Measurements from ENCODE around the gene SLAIN2. TPM values are rescaled to one million over a fixed set of nuclear protein-coding genes. Genes with fewer than 3 reads are reported as not detected.

Gene SLAIN2
- total RNA-seq, 1 donor from 2014 or later: 80.2 TPM

DNA sequence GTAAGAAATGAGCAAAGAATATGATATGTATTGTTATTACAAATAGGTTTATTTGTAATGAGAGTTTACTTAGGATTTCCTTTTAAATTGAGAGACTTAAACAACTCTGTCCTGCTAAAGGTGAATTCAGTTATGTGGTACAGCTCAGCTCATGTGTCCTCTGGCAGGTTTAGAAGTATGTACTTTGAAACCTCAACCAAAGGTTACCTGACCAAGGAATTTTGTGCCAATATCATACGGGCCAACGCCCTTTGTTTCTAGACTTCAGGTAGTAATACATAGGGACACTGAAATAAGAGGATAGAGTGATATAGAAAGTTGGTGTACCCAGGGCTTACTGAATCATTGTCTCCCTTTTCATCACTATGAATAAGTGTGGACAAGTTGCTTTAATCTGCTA lies 25.7 kb downstream of the SLAIN2 start:
- no peak overlapping the region for H3K27ac Mint-ChIP-seq
- H3K4me3 Mint-ChIP-seq: no peak overlapping the region
- peaks cover 9% of the 10 kb centered on the region for H3K4me1 Mint-ChIP-seq
- peaks cover 6% of the 10 kb centered on the region for H3K36me3 Mint-ChIP-seq (ENCODE audit: low read depth)
- no peak for DNase-seq
- no peaks in the 10 kb centered on the region for H3K27me3 Mint-ChIP-seq
- intact Hi-C loops (cut with micrococcal nuclease): no loop called here
- no peaks in the 10 kb centered on the region for H3K9me3 Mint-ChIP-seq

GRCh38 chr4:48368389-48368788 lies 27.1 kb downstream of the SLAIN2 start:
- H3K36me3 Mint-ChIP-seq (ENCODE audit: low read depth): peaks cover 10% of the 10 kb centered on the region
- peaks cover 9% of the 10 kb centered on the region for H3K4me1 Mint-ChIP-seq
- no peaks in the 10 kb centered on the region for H3K9me3 Mint-ChIP-seq
- no peak for DNase-seq
- no peak overlapping the region for H3K27ac Mint-ChIP-seq
- no peak overlapping the region for H3K4me3 Mint-ChIP-seq
- no peaks in the 10 kb centered on the region for H3K27me3 Mint-ChIP-seq
- intact Hi-C loops (cut with micrococcal nuclease): no loop called here

DNA sequence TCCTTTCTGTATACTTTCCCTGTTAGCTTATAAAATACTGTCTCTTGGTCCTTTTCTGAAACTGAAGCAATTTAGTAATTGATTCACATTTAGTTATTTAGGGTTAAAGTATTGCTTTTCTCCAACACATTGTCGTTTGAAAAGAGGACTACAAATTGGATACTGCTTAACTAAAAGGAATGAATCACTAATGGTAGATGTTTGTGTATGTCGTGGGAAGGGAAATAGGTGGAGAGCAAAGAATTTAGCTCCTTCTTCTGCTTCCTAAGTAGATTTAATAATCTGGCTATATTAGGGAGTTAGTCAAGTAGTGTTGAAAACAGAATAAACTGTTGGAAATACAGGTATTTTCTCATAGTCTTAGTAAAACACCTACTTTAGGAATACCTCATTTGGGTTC lies 27.9 kb downstream of the SLAIN2 start:
- Mint-ChIP-seq H3K27ac (no peak overlapping the region), H3K27me3 (no peaks in the 10 kb centered on the region)
- intact Hi-C loops (cut with micrococcal nuclease): no loop called here

DNA sequence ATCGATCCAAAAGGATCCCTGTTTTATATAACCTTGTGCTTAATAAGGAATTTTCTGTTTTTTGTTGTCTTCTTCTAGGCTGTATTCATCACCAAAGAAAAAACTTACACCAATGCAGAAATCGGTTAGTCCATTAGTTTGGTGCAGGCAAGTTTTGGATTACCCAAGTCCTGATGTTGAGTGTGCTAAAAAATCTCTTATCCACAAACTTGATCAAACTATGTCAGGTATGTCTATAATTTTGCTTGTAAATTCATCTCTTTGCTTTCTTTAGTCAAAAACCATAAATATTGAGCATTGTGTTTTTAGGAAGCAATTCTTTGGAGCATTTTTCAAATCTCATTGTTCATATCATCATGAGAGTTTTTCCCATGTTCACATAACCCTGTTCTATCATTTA lies 28.4 kb downstream of the SLAIN2 start:
- H3K27ac Mint-ChIP-seq: no peak overlapping the region
- no peaks in the 10 kb centered on the region for H3K9me3 Mint-ChIP-seq
- no peaks in the 10 kb centered on the region for H3K27me3 Mint-ChIP-seq
- H3K36me3 Mint-ChIP-seq (ENCODE audit: low read depth): peaks cover 15% of the 10 kb centered on the region
- H3K4me3 Mint-ChIP-seq: no peak overlapping the region
- DNase-seq: no peak
- intact Hi-C loops (cut with micrococcal nuclease): no loop called here
- H3K4me1 Mint-ChIP-seq: peaks cover 12% of the 10 kb centered on the region

More for the DNA sequence above, 27.9 kb downstream of the SLAIN2 start:
- H3K9me3 Mint-ChIP-seq: no peaks in the 10 kb centered on the region
- no peak for DNase-seq
- H3K4me1 Mint-ChIP-seq: peaks cover 9% of the 10 kb centered on the region
- H3K4me3 Mint-ChIP-seq: no peak overlapping the region
- peaks cover 10% of the 10 kb centered on the region for H3K36me3 Mint-ChIP-seq (ENCODE audit: low read depth)

DNA sequence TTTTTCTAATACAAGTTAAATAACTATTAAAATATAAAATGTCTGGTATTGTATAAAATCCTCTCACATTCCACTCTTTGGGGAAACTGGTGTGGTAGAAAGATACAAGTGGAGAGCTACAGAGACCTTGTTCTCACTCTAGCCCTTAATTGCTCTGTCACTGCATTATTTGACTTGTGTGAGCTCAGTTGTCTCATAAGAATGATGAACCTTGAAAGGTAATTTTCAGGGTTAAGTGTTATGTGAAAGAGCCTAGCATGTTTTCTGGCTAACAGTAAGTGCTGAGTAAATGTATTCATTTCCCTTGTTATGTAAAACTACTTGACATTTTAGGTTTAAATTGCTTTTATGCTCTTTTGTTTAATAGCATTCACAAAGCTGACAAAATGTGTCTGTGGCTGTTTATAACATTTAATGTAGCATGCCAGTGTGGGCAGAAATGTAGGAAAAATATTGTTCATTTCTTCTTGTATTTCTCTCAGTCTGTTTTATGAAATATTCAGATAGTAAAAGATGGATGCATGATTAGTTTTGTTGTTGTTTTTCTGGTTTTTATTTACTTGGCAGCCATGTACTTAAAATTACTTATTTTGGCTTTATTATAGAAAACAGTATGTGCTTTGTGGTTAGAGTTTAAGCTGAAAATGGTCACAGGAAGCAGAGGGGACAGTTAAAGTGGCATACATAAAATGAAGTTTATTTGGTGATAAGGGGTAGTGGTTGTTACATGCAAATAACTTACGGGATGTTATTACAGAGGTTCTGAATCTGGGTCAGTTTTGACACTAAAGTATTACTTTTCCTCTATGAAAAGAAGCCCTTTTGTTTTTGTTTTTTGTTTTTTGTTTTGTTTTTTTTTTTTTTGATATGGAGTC lies 29.2 kb downstream of the SLAIN2 start:
- H3K4me1 Mint-ChIP-seq: peaks cover 14% of the 10 kb centered on the region
- intact Hi-C loops (cut with micrococcal nuclease): no loop called here
- no peaks in the 10 kb centered on the region for H3K27me3 Mint-ChIP-seq
- H3K4me3 Mint-ChIP-seq: no peak overlapping the region
- no peaks in the 10 kb centered on the region for H3K9me3 Mint-ChIP-seq
- no peak for DNase-seq
- H3K36me3 Mint-ChIP-seq (ENCODE audit: low read depth): peaks cover 12% of the 10 kb centered on the region
- no peak overlapping the region for H3K27ac Mint-ChIP-seq

DNA sequence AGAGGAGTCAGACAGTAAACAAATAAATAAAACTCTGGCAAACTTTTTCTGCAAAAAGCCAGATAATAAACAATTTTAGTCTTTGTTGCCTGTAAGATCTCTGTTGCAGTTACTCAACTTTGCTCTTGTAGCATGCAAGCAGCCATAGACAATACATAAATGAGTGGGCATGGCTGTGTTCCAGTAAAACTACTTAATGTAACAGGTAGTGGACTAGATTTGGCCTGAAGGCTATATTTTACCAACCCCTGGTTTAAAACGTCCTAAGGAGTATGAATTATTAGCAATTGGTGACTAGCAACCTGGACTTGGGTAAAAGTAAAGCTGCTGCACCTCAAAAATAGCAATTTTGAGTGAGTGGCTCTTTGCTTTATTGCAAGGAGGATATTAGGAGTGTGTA lies 30.9 kb downstream of the SLAIN2 start:
- Mint-ChIP-seq H3K27me3 (no peaks in the 10 kb centered on the region), H3K4me1 (peaks cover 15% of the 10 kb centered on the region), H3K36me3 (ENCODE audit: low read depth) (peaks cover 15% of the 10 kb centered on the region), H3K27ac (no peak overlapping the region), H3K9me3 (no peaks in the 10 kb centered on the region), H3K4me3 (no peak overlapping the region)
- intact Hi-C loops (cut with micrococcal nuclease): no loop called here
- DNase-seq: no peak

GRCh38 chr4:48375651-48376304 lies 34.4 kb downstream of the SLAIN2 start:
- no peaks in the 10 kb centered on the region for H3K9me3 Mint-ChIP-seq
- no peak for DNase-seq
- intact Hi-C loops (cut with micrococcal nuclease): no loop called here
- H3K4me3 Mint-ChIP-seq: no peak overlapping the region
- H3K36me3 Mint-ChIP-seq (ENCODE audit: low read depth): peaks cover 26% of the 10 kb centered on the region
- no peaks in the 10 kb centered on the region for H3K27me3 Mint-ChIP-seq
- no peak overlapping the region for H3K27ac Mint-ChIP-seq
- H3K4me1 Mint-ChIP-seq: peaks cover 7% of the 10 kb centered on the region

- Mint-ChIP-seq H3K4me1 (peaks cover 5% of the 10 kb centered on the region), H3K27ac (no peak overlapping the region), H3K27me3 (no peaks in the 10 kb centered on the region), H3K9me3 (no peaks in the 10 kb centered on the region), H3K36me3 (ENCODE audit: low read depth) (peaks cover 25% of the 10 kb centered on the region), H3K4me3 (no peak overlapping the region)
- intact Hi-C loops (cut with micrococcal nuclease): no loop called here
- no peak for DNase-seq
Observed at GRCh38 chr4:48379587-48380180, 38.4 kb downstream of the SLAIN2 start.

DNA sequence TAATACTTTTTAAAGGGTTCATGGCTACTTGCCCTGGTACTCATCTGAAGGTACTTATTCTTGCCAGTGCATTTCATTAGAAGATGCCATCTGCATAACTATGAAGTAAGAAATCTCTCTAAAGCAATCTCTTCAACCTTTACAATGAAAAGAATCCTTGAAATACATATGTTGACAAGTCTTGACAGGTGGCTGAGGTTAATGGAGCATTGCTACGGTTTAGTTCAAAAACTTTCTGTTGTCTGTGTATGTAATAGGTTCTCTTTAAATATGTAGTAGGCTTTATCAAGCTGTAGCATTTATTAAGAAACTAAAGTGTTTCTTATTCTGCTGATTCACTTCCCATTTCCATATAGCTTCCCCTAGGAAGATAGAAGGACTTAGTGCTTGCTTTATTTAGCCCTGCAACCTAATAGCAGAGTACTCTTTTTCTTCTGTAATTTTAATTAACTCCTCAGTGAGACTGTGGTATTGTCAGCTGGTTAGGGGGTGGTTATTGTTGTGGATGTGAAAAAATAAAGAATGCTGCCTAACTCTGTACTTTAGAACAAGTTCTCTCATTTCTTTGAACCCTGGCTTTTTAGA lies 39.3 kb downstream of the SLAIN2 start:
- intact Hi-C loops (cut with micrococcal nuclease): no loop called here
- H3K4me1 Mint-ChIP-seq: peaks cover 3% of the 10 kb centered on the region
- H3K4me3 Mint-ChIP-seq: no peak overlapping the region
- H3K9me3 Mint-ChIP-seq: no peaks in the 10 kb centered on the region
- no peaks in the 10 kb centered on the region for H3K27me3 Mint-ChIP-seq
- peaks cover 24% of the 10 kb centered on the region for H3K36me3 Mint-ChIP-seq (ENCODE audit: low read depth)
- DNase-seq: no peak
- H3K27ac Mint-ChIP-seq: no peak overlapping the region

GRCh38 chr4:48388525-48389154 lies 47.3 kb downstream of the SLAIN2 start:
- intact Hi-C loops (cut with micrococcal nuclease): no loop called here
- Mint-ChIP-seq H3K36me3 (ENCODE audit: low read depth) (peaks cover 28% of the 10 kb centered on the region), H3K27me3 (no peaks in the 10 kb centered on the region)

DNA sequence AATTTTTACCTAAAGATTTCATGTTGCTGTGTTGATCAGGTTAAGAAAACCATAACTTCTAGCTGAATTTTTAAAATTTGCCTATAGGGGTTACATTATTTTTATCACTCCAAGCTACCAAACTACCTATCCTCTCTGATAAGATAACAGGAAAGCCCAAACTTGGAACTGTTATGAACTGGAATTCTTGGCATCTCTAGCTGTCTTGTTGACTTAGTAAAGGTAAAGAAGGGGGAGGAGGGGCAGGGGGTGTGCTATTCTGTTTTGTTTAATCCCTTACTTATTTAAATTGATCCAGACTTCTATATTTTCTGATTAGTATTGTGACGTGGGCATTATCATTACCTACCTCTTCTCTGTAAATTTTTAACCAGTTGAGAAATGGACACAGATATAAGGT lies 54.7 kb downstream of the SLAIN2 start:
- peaks cover 5% of the 10 kb centered on the region for H3K9me3 Mint-ChIP-seq
- intact Hi-C loops (cut with micrococcal nuclease): no loop called here
- no peak overlapping the region for H3K27ac Mint-ChIP-seq

More at GRCh38 chr4:48388525-48389154, 47.3 kb downstream of the SLAIN2 start:
- Mint-ChIP-seq H3K4me1 (no peaks in the 10 kb centered on the region), H3K9me3 (no peaks in the 10 kb centered on the region), H3K4me3 (no peak overlapping the region), H3K27ac (no peak overlapping the region)
- DNase-seq: no peak

GRCh38 chr4:48400416-48400815 lies 59.1 kb downstream of the SLAIN2 start:
- H3K27me3 Mint-ChIP-seq: no peaks in the 10 kb centered on the region
- no peak overlapping the region for H3K27ac Mint-ChIP-seq
- DNase-seq: no peak
- H3K36me3 Mint-ChIP-seq (ENCODE audit: low read depth): peaks cover 32% of the 10 kb centered on the region
- H3K4me1 Mint-ChIP-seq: peaks cover 20% of the 10 kb centered on the region
- no peak overlapping the region for H3K4me3 Mint-ChIP-seq
- intact Hi-C loops (cut with micrococcal nuclease): no loop called here
- peaks cover 5% of the 10 kb centered on the region for H3K9me3 Mint-ChIP-seq

More for the DNA sequence above, 54.7 kb downstream of the SLAIN2 start:
- H3K36me3 Mint-ChIP-seq (ENCODE audit: low read depth): peaks cover 41% of the 10 kb centered on the region
- H3K27me3 Mint-ChIP-seq: no peaks in the 10 kb centered on the region
- DNase-seq: no peak
- H3K4me3 Mint-ChIP-seq: no peak overlapping the region
- peaks cover 8% of the 10 kb centered on the region for H3K4me1 Mint-ChIP-seq

GRCh38 chr4:48403358-48403757 lies 62.0 kb downstream of the SLAIN2 start:
- Mint-ChIP-seq H3K9me3 (peaks cover 5% of the 10 kb centered on the region), H3K27ac (no peak overlapping the region), H3K4me1 (peaks cover 20% of the 10 kb centered on the region), H3K27me3 (no peaks in the 10 kb centered on the region), H3K4me3 (no peak overlapping the region), H3K36me3 (ENCODE audit: low read depth) (peaks cover 19% of the 10 kb centered on the region)
- intact Hi-C loops (cut with micrococcal nuclease): no loop called here
- no peak for DNase-seq
